ENCODE measurements around the gene KIFAP3. TPM values are rescaled to one million over a fixed set of nuclear protein-coding genes. Genes with fewer than 3 reads are reported as not detected.
"Not testable (repeated sequence)": the region's sequence is repeated elsewhere in the genome, so short reads cannot be mapped to it uniquely, and the experiment has no call there.

KIFAP3 gene
- total and polyA plus RNA-seq, 7 donors: 14.4 to 36.7 (median 28.1) TPM

GRCh38 chr1:170063109-170063826 is 11.2 kb downstream of the KIFAP3 start:
- Histone ChIP-seq H3K4me1 (no peaks in the 10 kb centered on the region), H3K27ac (no peak overlapping the region), H3K4me3 (no peak overlapping the region), H3K36me3 (no peaks in the 10 kb centered on the region), H3K9me3 (no peaks in the 10 kb centered on the region), H3K27me3 (no peaks in the 10 kb centered on the region)
- TF ChIP-seq POLR2A (IDR thresholded peaks at IDR 0.05) (no peak), EP300 (IDR thresholded peaks at IDR 0.05) (no peak), POLR2AphosphoS5 (IDR thresholded peaks at IDR 0.05) (no peak), CTCF (IDR thresholded peaks at IDR 0.05) (no peak)
- WGBS, 2 donors: 96 to 98% methylated on average over 5 of the region's 5 CpGs
- intact Hi-C loops (cut with DNase I): no loop called here
- no peak for DNase-seq

- H3K27me3 ChIP-seq; H3K36me3 ChIP-seq; H3K27ac ChIP-seq; H3K9me3 ChIP-seq; H3K4me1 ChIP-seq; H3K4me3 ChIP-seq; intact Hi-C loops (cut with DNase I); DNase-seq: not testable (repeated sequence)
- 93 to 95% methylated on average over 4 of the region's 4 CpGs for WGBS, 2 donors
Observed at GRCh38 chr1:170061676-170062075, 12.8 kb downstream of the KIFAP3 start.

- H3K9me3 ChIP-seq; H3K36me3 ChIP-seq; H3K27ac ChIP-seq; H3K4me1 ChIP-seq; DNase-seq; intact Hi-C loops (cut with DNase I); H3K4me3 ChIP-seq; H3K27me3 ChIP-seq: not testable (repeated sequence)
- WGBS, 2 donors: 81 to 85% methylated on average over 3 of the region's 3 CpGs
Observed at GRCh38 chr1:170060015-170060520, 14.4 kb downstream of the KIFAP3 start.

GRCh38 chr1:170049176-170049800 is 25.2 kb downstream of the KIFAP3 start:
- intact Hi-C loops (cut with DNase I): no loop called here
- H3K36me3 ChIP-seq: peaks cover 0 to 39% (median 2%) of the 10 kb centered on the region in 4 donors
- WGBS, 2 donors: 91 to 92% methylated on average over 3 of the region's 3 CpGs

GRCh38 chr1:170048515-170048914 is 26.0 kb downstream of the KIFAP3 start:
- Histone ChIP-seq H3K4me1 (no peaks in the 10 kb centered on the region), H3K9me3 (no peaks in the 10 kb centered on the region), H3K27me3 (no peaks in the 10 kb centered on the region), H3K36me3 (peaks cover 0 to 39% (median 4%) of the 10 kb centered on the region in 4 donors), H3K4me3 (no peak overlapping the region), H3K27ac (no peak overlapping the region)
- TF ChIP-seq EP300 (IDR thresholded peaks at IDR 0.05) (no peak), CTCF (IDR thresholded peaks at IDR 0.05) (no peak), POLR2A (IDR thresholded peaks at IDR 0.05) (no peak), POLR2AphosphoS5 (IDR thresholded peaks at IDR 0.05) (no peak)
- 98% methylated on average over 7 of the region's 7 CpGs for WGBS, 2 donors
- no peak for DNase-seq
- intact Hi-C loops (cut with DNase I): no loop called here

More at GRCh38 chr1:170049176-170049800, 25.2 kb downstream of the KIFAP3 start:
- H3K9me3 ChIP-seq: no peaks in the 10 kb centered on the region
- H3K27me3 ChIP-seq: no peaks in the 10 kb centered on the region
- H3K4me3 ChIP-seq: no peak overlapping the region
- DNase-seq: no peak
- no peaks in the 10 kb centered on the region for H3K4me1 ChIP-seq
- TF ChIP-seq POLR2A (IDR thresholded peaks at IDR 0.05): no peak
- no peak for TF ChIP-seq CTCF (IDR thresholded peaks at IDR 0.05)
- no peak for TF ChIP-seq EP300 (IDR thresholded peaks at IDR 0.05)
- no peak for TF ChIP-seq POLR2AphosphoS5 (IDR thresholded peaks at IDR 0.05)
- no peak overlapping the region for H3K27ac ChIP-seq
